Measurements from ENCODE around the gene TLK2. TPM values are rescaled to one million over a fixed set of nuclear protein-coding genes. Genes with fewer than 3 reads are reported as not detected.

TLK2 gene
- total RNA-seq, 5 donors from 2014 or later (not counting 1 experiment from before 2014, with no cell fraction given): 46.8 to 82.2 (median 54.7) TPM

DNA sequence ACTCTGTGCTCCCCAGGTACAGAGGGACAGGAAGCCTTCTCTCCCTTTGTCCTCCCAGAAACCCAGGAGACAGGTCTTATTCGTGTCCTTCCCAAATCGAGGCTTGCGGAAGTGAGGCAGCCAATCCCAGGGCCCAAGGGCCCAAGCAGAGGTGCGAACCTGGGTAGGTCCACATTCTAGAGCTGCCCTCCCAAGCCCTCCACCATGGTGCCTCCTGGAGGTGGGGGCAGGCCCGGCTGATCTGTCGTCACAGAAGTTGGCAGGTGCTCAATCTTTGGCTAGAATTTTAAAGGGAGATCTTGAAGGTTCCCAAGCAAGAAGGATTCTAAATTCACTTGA, 170.3 kb downstream of the TLK2 start:
- POLR2A ChIA-PET: no interaction called here
- DNase-seq (no peak), ATAC-seq (replicated peaks in 1 of 4) (no peak)
- Mint-ChIP-seq H3K27ac (no peak overlapping the region), H3K4me3 (no peak overlapping the region), H3K9me3 (no peaks in the 10 kb centered on the region), H3K27me3 (peaks cover 0 to 3% of the 10 kb centered on the region in 2 donors), H3K4me1 (peaks cover 17 to 23% (median 19%) of the 10 kb centered on the region in 3 donors), H3K36me3 (no peaks in the 10 kb centered on the region)
- Histone ChIP-seq H3K4me3 (ENCODE audit: control insufficient read depth in 1 of 2, extremely low read depth in 1 of 2, low read length in 1 of 2) (no peak overlapping the region), H3K27me3 (replicated peaks in 1 of 2; ENCODE audit: control insufficient read depth in 2 of 2, extremely low read depth in 1 of 2, insufficient read depth in 2 of 2, low read length in 1 of 2) (peaks cover 0 to 24% of the 10 kb centered on the region in 2 experiments), H3K27ac (ENCODE audit: low read length) (no peak overlapping the region), H3K4me1 (ENCODE audit: control insufficient read depth in 1 of 2, extremely low read depth in 1 of 2, insufficient read depth in 2 of 2, low read length in 2 of 2) (peaks cover 7 to 20% of the 10 kb centered on the region in 2 experiments), H3K9me3 (no peaks in the 10 kb centered on the region), H3K36me3 (ENCODE audit: control insufficient read depth in 2 of 2, extremely low read depth in 1 of 2, insufficient read depth in 1 of 2, low read length in 1 of 2) (no peaks in the 10 kb centered on the region)
- WGBS (ENCODE audit: insufficient coverage): 91% methylated on average over 5 of the region's 6 CpGs
- CTCF ChIA-PET: no interaction called here

DNA sequence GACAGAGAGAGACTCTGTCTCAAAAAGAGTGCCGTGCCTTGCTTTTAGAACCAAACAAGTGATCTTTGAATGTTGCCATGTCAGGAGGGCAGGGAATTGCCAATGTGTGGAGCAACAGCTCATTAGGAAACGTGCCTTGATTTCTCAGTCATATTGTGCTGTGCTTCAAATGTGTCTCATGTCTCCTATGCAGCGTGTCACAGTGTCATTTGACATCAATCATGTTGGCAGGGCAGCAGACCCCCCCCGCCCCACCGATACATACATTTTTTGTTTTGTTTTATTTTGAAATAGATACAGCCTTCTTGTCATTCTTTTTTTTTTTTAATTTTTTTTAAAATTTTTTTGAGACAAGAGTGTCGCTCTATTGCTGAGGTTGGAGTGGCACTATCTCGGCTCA, 170.9 kb downstream of the TLK2 start:
- Histone ChIP-seq H3K27ac (ENCODE audit: low read length) (no peak overlapping the region), H3K27me3 (replicated peaks in 1 of 2; ENCODE audit: control insufficient read depth in 2 of 2, extremely low read depth in 1 of 2, insufficient read depth in 2 of 2, low read length in 1 of 2) (peaks cover 0 to 28% of the 10 kb centered on the region in 2 experiments), H3K9me3 (no peaks in the 10 kb centered on the region), H3K4me3 (ENCODE audit: control insufficient read depth in 1 of 2, extremely low read depth in 1 of 2, low read length in 1 of 2) (no peak overlapping the region), H3K36me3 (ENCODE audit: control insufficient read depth in 2 of 2, extremely low read depth in 1 of 2, insufficient read depth in 1 of 2, low read length in 1 of 2) (no peaks in the 10 kb centered on the region), H3K4me1 (ENCODE audit: control insufficient read depth in 1 of 2, extremely low read depth in 1 of 2, insufficient read depth in 2 of 2, low read length in 2 of 2) (peaks cover 7 to 22% of the 10 kb centered on the region in 2 experiments)
- H3K36me3 Mint-ChIP-seq: no peaks in the 10 kb centered on the region
- H3K9me3 Mint-ChIP-seq: no peaks in the 10 kb centered on the region
- DNase-seq: no peak
- H3K27me3 Mint-ChIP-seq: peaks cover 0 to 3% of the 10 kb centered on the region in 2 donors
- POLR2A ChIA-PET: no interaction called here
- peaks cover 20 to 23% (median 22%) of the 10 kb centered on the region in 3 donors for H3K4me1 Mint-ChIP-seq
- H3K27ac Mint-ChIP-seq: no peak overlapping the region
- 100% methylated on average over 1 of the region's 7 CpGs for WGBS (ENCODE audit: insufficient coverage)
- ATAC-seq (replicated peaks in 1 of 4): no peak
- H3K4me3 Mint-ChIP-seq: no peak overlapping the region
- CTCF ChIA-PET: no interaction called here

DNA sequence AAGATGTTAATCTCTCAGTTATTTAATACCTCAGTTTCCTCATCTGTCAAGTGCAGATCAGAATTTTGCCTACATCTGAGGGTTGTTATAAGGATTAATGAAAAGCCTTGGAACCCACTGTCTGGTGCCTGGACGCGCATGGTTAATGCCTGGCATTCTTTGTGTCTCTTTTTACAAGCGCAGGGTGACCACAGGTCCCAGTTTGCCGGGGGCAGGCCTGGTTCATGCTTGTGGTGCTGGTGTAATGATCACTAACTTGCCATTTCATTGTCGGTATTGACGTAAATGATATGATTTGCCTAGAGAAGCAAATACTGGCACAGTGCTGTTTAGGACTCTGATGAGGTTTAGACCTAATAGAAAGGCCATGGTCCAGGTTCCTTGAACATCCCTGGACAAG, 172.0 kb downstream of the TLK2 start:
- Histone ChIP-seq H3K4me3 (ENCODE audit: control insufficient read depth in 1 of 2, extremely low read depth in 1 of 2, low read length in 1 of 2) (no peak overlapping the region), H3K27ac (ENCODE audit: low read length) (no peak overlapping the region), H3K4me1 (ENCODE audit: control insufficient read depth in 1 of 2, extremely low read depth in 1 of 2, insufficient read depth in 2 of 2, low read length in 2 of 2) (peaks cover 7 to 22% of the 10 kb centered on the region in 2 experiments), H3K27me3 (replicated peaks in 1 of 2; ENCODE audit: control insufficient read depth in 2 of 2, extremely low read depth in 1 of 2, insufficient read depth in 2 of 2, low read length in 1 of 2) (peaks cover 0 to 27% of the 10 kb centered on the region in 2 experiments), H3K9me3 (no peaks in the 10 kb centered on the region), H3K36me3 (ENCODE audit: control insufficient read depth in 2 of 2, extremely low read depth in 1 of 2, insufficient read depth in 1 of 2, low read length in 1 of 2) (no peaks in the 10 kb centered on the region)
- WGBS (ENCODE audit: insufficient coverage): 95% methylated on average over 6 of the region's 6 CpGs
- CTCF ChIA-PET: no interaction called here
- DNase-seq: no peak
- ATAC-seq (replicated peaks in 1 of 4): no peak
- Mint-ChIP-seq H3K27me3 (peaks cover 0 to 3% of the 10 kb centered on the region in 2 donors), H3K9me3 (no peaks in the 10 kb centered on the region), H3K4me1 (peaks cover 20 to 23% (median 22%) of the 10 kb centered on the region in 3 donors), H3K36me3 (no peaks in the 10 kb centered on the region), H3K4me3 (no peak overlapping the region), H3K27ac (no peak overlapping the region)
- POLR2A ChIA-PET: no interaction called here

- ATAC-seq (replicated peaks in 1 of 4) (peak; percentile 21 to 53 (median 38)), DNase-seq (peak in 20 of 35 experiments; percentile 8 to 52 (median 18))
- Histone ChIP-seq H3K27ac (ENCODE audit: low read length) (no peak overlapping the region), H3K36me3 (ENCODE audit: control insufficient read depth in 2 of 2, extremely low read depth in 1 of 2, insufficient read depth in 1 of 2, low read length in 1 of 2) (no peaks in the 10 kb centered on the region), H3K27me3 (replicated peaks in 1 of 2; ENCODE audit: control insufficient read depth in 2 of 2, extremely low read depth in 1 of 2, insufficient read depth in 2 of 2, low read length in 1 of 2) (peaks cover 0 to 30% of the 10 kb centered on the region in 2 experiments), H3K4me3 (ENCODE audit: control insufficient read depth in 1 of 2, extremely low read depth in 1 of 2, low read length in 1 of 2) (peak overlapping the region; percentile 62 to 87), H3K4me1 (ENCODE audit: control insufficient read depth in 1 of 2, extremely low read depth in 1 of 2, insufficient read depth in 2 of 2, low read length in 2 of 2) (peaks cover 7 to 22% of the 10 kb centered on the region in 2 experiments), H3K9me3 (no peaks in the 10 kb centered on the region)
- Mint-ChIP-seq H3K27me3 (peaks cover 0 to 3% of the 10 kb centered on the region in 2 donors), H3K4me3 (peak overlapping the region; percentile 80 to 95 (median 82)), H3K9me3 (no peaks in the 10 kb centered on the region), H3K4me1 (peaks cover 20 to 23% (median 22%) of the 10 kb centered on the region in 3 donors), H3K36me3 (no peaks in the 10 kb centered on the region), H3K27ac (peak overlapping the region; percentile 20 to 83)
- 3% methylated on average over 57 of the region's 57 CpGs for WGBS (ENCODE audit: insufficient coverage)
- ChIA-PET POLR2A (no interaction called here), CTCF (no interaction called here)
Observed at GRCh38 chr17:62652251-62653001, 173.8 kb downstream of the TLK2 start.

GRCh38 chr17:62653002-62653825, 174.6 kb downstream of the TLK2 start:
- no peaks in the 10 kb centered on the region for H3K9me3 Mint-ChIP-seq
- peak overlapping the region; percentile 80 to 95 (median 82) for H3K4me3 Mint-ChIP-seq
- H3K4me1 Mint-ChIP-seq: peaks cover 20 to 23% (median 22%) of the 10 kb centered on the region in 3 donors
- 0% methylated on average over 18 of the region's 30 CpGs for WGBS (ENCODE audit: insufficient coverage)
- ChIA-PET CTCF (no interaction called here), POLR2A (interaction anchor here in 1 of 2 donors (0.5 kb wide), 1 partner anchor 775 kb away, joined by 3 read pairs; no protein-coding TSS in a partner anchor)
- peaks cover 7 to 22% of the 10 kb centered on the region in 2 experiments for H3K4me1 ChIP-seq (ENCODE audit: control insufficient read depth in 1 of 2, extremely low read depth in 1 of 2, insufficient read depth in 2 of 2, low read length in 2 of 2)
- peaks cover 0 to 37% of the 10 kb centered on the region in 2 experiments for H3K27me3 ChIP-seq (replicated peaks in 1 of 2; ENCODE audit: control insufficient read depth in 2 of 2, extremely low read depth in 1 of 2, insufficient read depth in 2 of 2, low read length in 1 of 2)
- ATAC-seq (replicated peaks in 1 of 4) (peak; percentile 58 to 90 (median 68)), DNase-seq (peak in 34 of 35 experiments; percentile 13 to 66 (median 41))
- H3K27ac ChIP-seq (ENCODE audit: low read length): no peak overlapping the region
- no peaks in the 10 kb centered on the region for H3K9me3 ChIP-seq
- no peaks in the 10 kb centered on the region for H3K36me3 ChIP-seq (ENCODE audit: control insufficient read depth in 2 of 2, extremely low read depth in 1 of 2, insufficient read depth in 1 of 2, low read length in 1 of 2)
- H3K27me3 Mint-ChIP-seq: peaks cover 0 to 3% of the 10 kb centered on the region in 2 donors
- no peaks in the 10 kb centered on the region for H3K36me3 Mint-ChIP-seq
- peak overlapping the region; percentile 62 to 87 for H3K4me3 ChIP-seq (ENCODE audit: control insufficient read depth in 1 of 2, extremely low read depth in 1 of 2, low read length in 1 of 2)
- H3K27ac Mint-ChIP-seq: peak overlapping the region in 1 of 2 donors; percentile 28

Measured in T-cell (primary cell).